H1 (cell line): ENCODE data around the gene PSD2. TPM values are rescaled to one million over a fixed set of nuclear protein-coding genes. Genes with fewer than 3 reads are reported as not detected.

ENCODE experiments used
- CTCF ChIA-PET: fragments of 300-600 bp; sonication (Branson Sonifier 250); formaldehyde crosslinking; loops from one replicate; lab custom pipeline; 2021; ENCODE audit not compliant: partially characterized antibody; lab: Charles Lee
- POLR2A ChIA-PET: fragments of 300-600 bp; sonication (Branson Sonifier 250); formaldehyde crosslinking; loops from one replicate; lab custom pipeline; 2021; ENCODE audit warnings: inconsistent platforms; ENCODE audit not compliant: partially characterized antibody; lab: Charles Lee
- DNase-seq, 2 experiments: peaks; one replicate each; pipeline versions ENCODE4 v3.0.0 to v3.0.0-alpha.2; 2010 to 2022; ENCODE audit warnings: low spot score in 2 of 2, low read depth in 1 of 2, mixed read lengths in 1 of 2
- FAIRE-seq: peaks from 2 replicates; lab custom pipeline; 2011; peaks lifted over from hg19 to GRCh38; lab: Jason Lieb, UNC
- H2AFZ ChIP-seq: 2 replicates; pipeline ENCODE4 v1.8.1; 2012; ENCODE audit warnings: low read length, inconsistent platforms
- H2AK5ac ChIP-seq: 2 replicates; pipeline ENCODE4 v1.6.1; 2013; ENCODE audit warnings: low read depth, low read length
- H2BK120ac ChIP-seq: replicated peaks from 2 replicates; pipeline ENCODE3; 2013; ENCODE audit warnings: low read depth, low read length, inconsistent platforms
- H2BK12ac ChIP-seq: 2 replicates; pipeline ENCODE4 v1.6.1; 2013; ENCODE audit warnings: low read depth, low read length
- H2BK15ac ChIP-seq: 2 replicates; pipeline ENCODE4 v1.6.1; 2013; ENCODE audit warnings: low read length
- H2BK20ac ChIP-seq: 2 replicates; pipeline ENCODE4 v1.6.1; 2013; ENCODE audit warnings: low read length
- H2BK5ac ChIP-seq: 2 replicates; pipeline ENCODE4 v1.6.1; 2013; ENCODE audit warnings: low read depth, low read length
- H3K14ac ChIP-seq: 2 replicates; pipeline ENCODE4 v1.6.1; 2013; ENCODE audit warnings: inconsistent platforms; ENCODE audit not compliant: insufficient read length
- H3K18ac ChIP-seq: 2 replicates; pipeline ENCODE4 v1.6.1; 2013; ENCODE audit warnings: low read length; ENCODE audit errors: extremely low read depth
- H3K23ac ChIP-seq: 2 replicates; pipeline ENCODE4 v1.6.1; 2013; ENCODE audit warnings: inconsistent platforms; ENCODE audit not compliant: insufficient read length
- H3K23me2 ChIP-seq: 2 replicates; pipeline ENCODE4 v1.6.1; 2013; ENCODE audit warnings: low read depth, low read length
- H3K27ac ChIP-seq: 2 replicates; pipeline ENCODE4 v1.6.1; 2011; ENCODE audit warnings: low read depth, low read length, inconsistent platforms
- H3K27me3 ChIP-seq, 4 experiments: replicated peaks in 1 of 4; 1 replicate in 1 of 4; 2 replicates in 3 of 4; pipeline versions ENCODE4 v1.6.1 to v1.8.1; 2011 to 2013; ENCODE audit warnings: low read length in 3 of 4, mild to moderate bottlenecking in 3 of 4, inconsistent platforms in 2 of 4, mixed read lengths in 2 of 4, moderate library complexity in 1 of 4; ENCODE audit not compliant: control insufficient read depth in 3 of 4, insufficient read depth in 3 of 4; ENCODE audit errors: extremely low read depth in 1 of 4
- H3K36me3 ChIP-seq, 4 experiments: 2 replicates each; pipeline versions ENCODE4 v1.6.1 to v1.8.1; 2011 to 2013; ENCODE audit warnings: mild to moderate bottlenecking in 4 of 4, low read length in 3 of 4, moderate library complexity in 2 of 4, control low read depth in 1 of 4, inconsistent platforms in 1 of 4; ENCODE audit not compliant: insufficient read depth in 4 of 4, control insufficient read depth in 2 of 4
- H3K4ac ChIP-seq: replicated peaks from 2 replicates; pipeline ENCODE3; 2013; ENCODE audit warnings: low read length, low read depth, mixed read lengths, inconsistent platforms; ENCODE audit not compliant: insufficient read length
- H3K4me1 ChIP-seq, 4 experiments: replicated peaks in 1 of 4; 1 replicate in 1 of 4; 2 replicates in 3 of 4; pipeline versions ENCODE4 v1.6.1 to v1.8.1; 2011 to 2013; ENCODE audit warnings: low read length in 3 of 4, inconsistent platforms in 2 of 4, mixed read lengths in 1 of 4; ENCODE audit not compliant: insufficient read depth in 4 of 4, control insufficient read depth in 3 of 4
- H3K4me2 ChIP-seq, 2 experiments: 2 replicates each; pipeline versions ENCODE4 v1.6.1 to v1.8.1; 2011 to 2013; ENCODE audit warnings: low read depth in 2 of 2, low read length in 2 of 2, control low read depth in 1 of 2, inconsistent platforms in 1 of 2, mild to moderate bottlenecking in 1 of 2; ENCODE audit not compliant: insufficient read depth in 1 of 2
- H3K4me3 ChIP-seq, 4 experiments: fragments of 200-600, 300-600 bp in 1 of 4; sonication (generic), shearing (Covaris generic), sonication (Bioruptor Twin) in 1 of 4; 2 replicates each; pipeline versions ENCODE4 v1.5.1 to v1.8.1; 2011 to 2016; ENCODE audit warnings: low read length in 4 of 4, low read depth in 3 of 4, control low read depth in 2 of 4, inconsistent platforms in 2 of 4, mild to moderate bottlenecking in 2 of 4, mixed read lengths in 1 of 4, moderate library complexity in 1 of 4; ENCODE audit not compliant: insufficient read depth in 2 of 4; ENCODE audit errors: extremely low read depth in 1 of 4
- H3K56ac ChIP-seq: replicated peaks from 2 replicates; pipeline ENCODE3; 2013; ENCODE audit warnings: low read depth, mild to moderate bottlenecking, mixed read lengths, low read length, inconsistent platforms; ENCODE audit not compliant: insufficient read length
- H3K79me1 ChIP-seq: 2 replicates; pipeline ENCODE4 v1.6.1; 2013; ENCODE audit warnings: low read depth, low read length, control low read depth
- H3K79me2 ChIP-seq, 2 experiments: 2 replicates each; pipeline versions ENCODE4 v1.6.1 to v1.8.1; 2012 to 2013; ENCODE audit warnings: low read length in 2 of 2, mild to moderate bottlenecking in 2 of 2, inconsistent platforms in 1 of 2; ENCODE audit not compliant: insufficient read depth in 2 of 2, control insufficient read depth in 1 of 2
- H3K9ac ChIP-seq, 4 experiments: replicated peaks in 1 of 4; 1 replicate in 1 of 4; 2 replicates in 3 of 4; pipeline versions ENCODE4 v1.6.1 to v1.8.1; 2011 to 2013; ENCODE audit warnings: low read depth in 3 of 4, low read length in 3 of 4, control low read depth in 2 of 4, mild to moderate bottlenecking in 2 of 4, moderate library complexity in 2 of 4, inconsistent platforms in 1 of 4; ENCODE audit errors: extremely low read depth in 1 of 4
- H3K9me3 ChIP-seq, 2 experiments: 2 replicates each; pipeline versions ENCODE4 v1.6.1 to v1.8.1; 2012 to 2013; ENCODE audit warnings: mild to moderate bottlenecking in 2 of 2, moderate library complexity in 2 of 2, control low read depth in 1 of 2, inconsistent platforms in 1 of 2, low read depth in 1 of 2, low read length in 1 of 2, mixed read lengths in 1 of 2; ENCODE audit not compliant: insufficient read depth in 2 of 2
- H4K20me1 ChIP-seq, 2 experiments: replicated peaks in 1 of 2; 2 replicates each; pipeline versions ENCODE3 to v1.8.1; 2011 to 2013; ENCODE audit warnings: inconsistent platforms in 2 of 2, low read length in 2 of 2, mild to moderate bottlenecking in 1 of 2; ENCODE audit not compliant: insufficient read depth in 2 of 2, control insufficient read depth in 1 of 2
- H4K5ac ChIP-seq: 2 replicates; pipeline ENCODE4 v1.6.1; 2013; ENCODE audit warnings: low read length, low read depth, mixed read lengths, inconsistent platforms; ENCODE audit not compliant: insufficient read length
- H4K8ac ChIP-seq: 2 replicates; pipeline ENCODE4 v1.8.0; 2013; ENCODE audit warnings: mild to moderate bottlenecking, moderate library complexity, low read length, inconsistent platforms; ENCODE audit not compliant: insufficient read depth; ENCODE audit errors: extremely low read depth
- H4K91ac ChIP-seq: replicated peaks from 2 replicates; pipeline ENCODE3; 2013; ENCODE audit warnings: low read length, mixed read lengths, inconsistent platforms; ENCODE audit not compliant: insufficient read length
- ASH2L ChIP-seq: fragments of 200-600, 300-600 bp; sonication (generic); IDR thresholded peaks from one replicate; pipeline ENCODE4 v1.7.1; 2017; ENCODE audit warnings: low read length
- CEBPB ChIP-seq: IDR thresholded peaks from 2 replicates; pipeline ENCODE4 v1.6.1; 2012; ENCODE audit warnings: low read depth, low read length
- CREB1 ChIP-seq: IDR thresholded peaks from 2 replicates; pipeline ENCODE4 v1.6.1; 2012; ENCODE audit warnings: inconsistent platforms
- NANOG ChIP-seq: IDR thresholded peaks from 2 replicates; pipeline ENCODE4 v1.6.1; 2011; ENCODE audit warnings: low read length, low read depth, mild to moderate bottlenecking, inconsistent platforms; ENCODE audit not compliant: insufficient read depth, poor library complexity, severe bottlenecking
- RXRA ChIP-seq: IDR thresholded peaks from 2 replicates; pipeline ENCODE4 v1.6.1; 2011; ENCODE audit warnings: low read depth, mild to moderate bottlenecking, low read length, moderate library complexity; ENCODE audit not compliant: insufficient read depth
- SP2 ChIP-seq: IDR thresholded peaks from 2 replicates; pipeline ENCODE4 v1.6.1; 2012; ENCODE audit warnings: mild to moderate bottlenecking, low read length, inconsistent platforms
- TAF7 ChIP-seq: optimal IDR thresholded peaks from 2 replicates; pipeline ENCODE3; 2011; ENCODE audit warnings: low read depth, mild to moderate bottlenecking, inconsistent platforms, low read length, moderate library complexity, borderline replicate concordance
- TCF12 ChIP-seq: IDR thresholded peaks from 2 replicates; pipeline ENCODE4 v1.6.1; 2011; ENCODE audit warnings: low read depth, mild to moderate bottlenecking, low read length
- WGBS, 2 experiments: shearing (Covaris generic) in 1 of 2; methylation state at CpG; one replicate each; pipeline versions ENCODE4 v1.1.6 to v1.1.7; 2013 to 2015; ENCODE audit warnings: low lambda C conversion rate in 2 of 2, mixed read lengths in 2 of 2, inconsistent platforms in 1 of 2, low coverage in 1 of 2, missing lambda C conversion rate in 1 of 2; ENCODE audit not compliant: insufficient replicate concordance in 2 of 2, insufficient coverage in 1 of 2, insufficient read length in 1 of 2; ENCODE audit errors: extremely low coverage in 1 of 2, missing lambda C conversion rate in 1 of 2; 5-methylcytosine and 5-hydroxymethylcytosine counted together
- polyA plus RNA-seq, 7 experiments: library from polyadenylated mRNA; depleted of rRNA in 3 of 7; stranded (reverse) in 5 of 7; unstranded in 2 of 7; fragments of >200 nt in 5 of 7; fragments of 200-250 nt in 2 of 7; gene quantifications; 1 replicate in 5 of 7; 2 replicates in 1 of 7; 4 replicates in 1 of 7; pipeline versions ENCODE4 v1.2.1 to v1.2.3, GENCODE V29; 2011 to 2013; ENCODE audit warnings: missing spikeins in 2 of 7, mixed read lengths in 2 of 7
- total RNA-seq: library from RNA; stranded (reverse); fragmentation: NEBNext Ultra II Directional; extraction: Animal tissue kit (Norgen Biotek cat#: 25700); gene quantifications from 2 replicates; pipeline ENCODE4 v1.2.1, GENCODE V29; 2021

PSD2 gene
- total and polyA plus RNA-seq, 2 of the 8 experiments (the other 6 are each of a cell fraction or from before 2014, with no cell fraction given) = 0.06 to 0.14 TPM

GRCh38 chr5:139757727-139758509, 37.7 kb upstream of the PSD2 start:
- Histone ChIP-seq H2BK120ac (no peak overlapping the region), H2BK12ac (0 out of 2 replicates have a peak overlapping the region, but pooled peaks have one; percentile 75), H3K56ac (no peak overlapping the region), H2BK15ac (no peak overlapping the region; the same call in 1 of the 2 replicates), H3K4me2 (no peak overlapping the region), H4K91ac (peak overlapping the region; percentile 1), H2BK20ac (no peak overlapping the region), H3K4me1 (peaks cover 7 to 15% (median 8%) of the 10 kb centered on the region in 4 experiments), H4K8ac (no peak overlapping the region; the same call in 1 of the 2 replicates), H2AFZ (no peak overlapping the region), H3K9me3 (no peaks in the 10 kb centered on the region), H3K27me3 (peaks cover 17 to 60% (median 50%) of the 10 kb centered on the region in 4 experiments), H3K23me2 (peaks cover 13% of the 10 kb centered on the region), H3K27ac (no peak overlapping the region), H3K14ac (no peak overlapping the region), H2BK5ac (no peak overlapping the region), H3K79me2 (no peaks in the 10 kb centered on the region), H4K5ac (no peak overlapping the region), H3K18ac (no peak overlapping the region), H2AK5ac (0 out of 2 replicates have a peak overlapping the region, but pooled peaks have one; percentile 72), H3K9ac (no peak overlapping the region), H3K23ac (no peak overlapping the region), H4K20me1 (peaks cover 1 to 2% of the 10 kb centered on the region in 2 experiments), H3K36me3 (no peaks in the 10 kb centered on the region), H3K4ac (no peak overlapping the region), H3K4me3 (no peak overlapping the region), H3K79me1 (no peaks in the 10 kb centered on the region)
- no peak for FAIRE-seq
- POLR2A ChIA-PET = interaction anchor here (0.7 to 2.0 kb wide), 8 partner anchors 10 to 124 kb away, joined by 3 to 9 read pairs (median 3); no protein-coding TSS in a partner anchor
- CTCF ChIA-PET = interaction anchor here (0.6 to 5.1 kb wide), 10 partner anchors 8 to 155 kb away, joined by 3 to 58 read pairs (median 6); no protein-coding TSS in a partner anchor
- DNase-seq = no peak
- TF ChIP-seq ASH2L (no peak), CEBPB (no peak), CREB1 (no peak), TAF7 (no peak), RXRA (no peak), TCF12 (no peak), NANOG (no peak), SP2 (no peak)
- WGBS, 2 experiments = 85% methylated on average over 11 of the region's 11 CpGs; no CpG with 5 or more reads in 1 of the 2 experiments
